Skeletal muscle tissue (tissue), 4 donors: Measurements from ENCODE around the gene TSC2. TPM values are rescaled to one million over a fixed set of nuclear protein-coding genes. Genes with fewer than 3 reads are reported as not detected.
A peak's percentile ranks its signal among the peaks of the same experiment; 100 is the strongest.
"Not testable (repeated sequence)": the region's sequence is repeated elsewhere in the genome, so short reads cannot be mapped to it uniquely, and the experiment has no call there.

Experiments
- H3K27ac ChIP-seq: one replicate; pipeline ENCODE4 v1.7.0; 2013; ENCODE audit warnings: mild to moderate bottlenecking, low read depth, low read length, inconsistent platforms
- H3K27me3 ChIP-seq, 3 donors: one replicate each; pipeline ENCODE4 v1.7.0; 2013; ENCODE audit warnings: low read length in 3 of 3; ENCODE audit not compliant: control insufficient read depth in 3 of 3, insufficient read depth in 3 of 3
- H3K36me3 ChIP-seq, 3 donors: one replicate each; pipeline ENCODE4 v1.7.0; 2013; ENCODE audit warnings: low read length in 3 of 3; ENCODE audit not compliant: control insufficient read depth in 3 of 3, insufficient read depth in 3 of 3
- H3K4me1 ChIP-seq, 3 donors: one replicate each; pipeline ENCODE4 v1.7.0; 2013; ENCODE audit warnings: low read length in 3 of 3, mild to moderate bottlenecking in 3 of 3; ENCODE audit not compliant: control insufficient read depth in 3 of 3, insufficient read depth in 3 of 3
- H3K4me3 ChIP-seq, 3 donors: one replicate each; pipeline ENCODE4 v1.7.0; 2013; ENCODE audit warnings: low read length in 3 of 3
- H3K9ac ChIP-seq, 3 donors: one replicate each; pipeline ENCODE4 v1.7.0; 2013; ENCODE audit warnings: low read length in 3 of 3, mild to moderate bottlenecking in 3 of 3, moderate library complexity in 2 of 3, low read depth in 1 of 3
- H3K9me3 ChIP-seq, 3 donors: one replicate each; pipeline ENCODE4 v1.7.0; 2013; ENCODE audit warnings: low read length in 3 of 3; ENCODE audit not compliant: control insufficient read depth in 3 of 3
- total RNA-seq: library from RNA; depleted of rRNA; stranded (reverse); fragments of >200 nt; gene quantifications from one replicate; pipeline ENCODE4 v1.2.3, GENCODE V29; 2014
- donor health status: Osteomylitis.

The TSC2 gene
- total RNA-seq, 1 donor from 2014 or later, result 49.6 TPM

GRCh38 chr16:2123706-2124376 lies 76.1 kb downstream of the TSC2 start:
- not testable (repeated sequence) for H3K9me3 ChIP-seq, H3K36me3 ChIP-seq, H3K27me3 ChIP-seq
- Histone ChIP-seq H3K4me1 (peaks cover 62 to 75% (median 72%) of the 10 kb centered on the region in 3 donors), H3K4me3 (peak overlapping the region in 2 of 3 donors; percentile 41 to 67), H3K27ac (peak overlapping the region; percentile 90), H3K9ac (peak overlapping the region; percentile 43 to 87 (median 79))

GRCh38 chr16:2124377-2124693 lies 76.5 kb downstream of the TSC2 start:
- Histone ChIP-seq H3K9ac (peak overlapping the region; percentile 43 to 87 (median 79)), H3K27ac (peak overlapping the region; percentile 90), H3K4me1 (peaks cover 62 to 75% (median 70%) of the 10 kb centered on the region in 3 donors), H3K4me3 (peak overlapping the region in 2 of 3 donors; percentile 56 to 67)
- not testable (repeated sequence) for H3K36me3 ChIP-seq, H3K9me3 ChIP-seq, H3K27me3 ChIP-seq

DNA sequence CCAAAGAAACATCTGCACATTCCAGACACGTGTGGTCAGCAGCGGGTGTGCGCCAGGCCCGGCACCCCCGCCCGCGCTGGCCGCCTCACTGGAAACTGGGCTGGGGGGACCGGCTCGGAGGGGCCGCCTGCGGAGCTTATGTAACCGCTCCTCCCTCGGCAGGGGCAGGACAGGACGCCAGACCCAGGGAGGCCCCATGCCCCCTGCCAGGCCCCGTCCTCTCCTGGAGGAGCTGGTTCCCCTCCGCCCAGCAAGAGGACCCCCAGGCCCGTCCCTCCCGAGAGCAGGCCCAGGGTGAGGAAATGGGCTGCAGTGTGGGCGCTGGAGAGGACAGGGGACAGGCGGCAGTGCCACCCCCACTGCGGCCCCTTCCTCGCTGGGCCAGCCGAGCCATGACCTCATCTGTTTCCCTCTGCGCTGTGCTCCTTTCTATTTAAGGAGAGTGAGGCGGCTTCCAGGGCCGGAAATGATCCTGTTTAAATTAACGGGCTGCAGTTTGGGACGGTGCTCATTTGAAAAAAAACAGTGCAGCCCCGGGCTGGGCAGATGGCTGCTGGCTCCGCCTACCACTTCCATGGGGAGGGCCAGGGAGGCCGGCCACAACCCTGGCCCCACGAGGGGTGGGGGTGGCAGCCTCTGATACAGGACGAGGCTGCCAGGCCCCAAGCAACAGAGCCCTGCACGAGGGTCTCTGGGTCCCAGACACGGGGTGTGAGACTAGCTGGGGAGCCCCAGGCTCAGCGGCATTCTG lies 77.1 kb downstream of the TSC2 start:
- not testable (repeated sequence) for H3K27me3 ChIP-seq, H3K36me3 ChIP-seq, H3K9me3 ChIP-seq
- peak overlapping the region in 2 of 3 donors; percentile 56 to 67 for H3K4me3 ChIP-seq
- peak overlapping the region; percentile 90 for H3K27ac ChIP-seq
- H3K9ac ChIP-seq, result peak overlapping the region; percentile 51 to 87 (median 79)
- H3K4me1 ChIP-seq, result peaks cover 62 to 78% (median 72%) of the 10 kb centered on the region in 3 donors

- H3K27me3 ChIP-seq, H3K36me3 ChIP-seq, H3K9me3 ChIP-seq: not testable (repeated sequence)
- Histone ChIP-seq H3K4me1 (peaks cover 65 to 80% (median 77%) of the 10 kb centered on the region in 3 donors), H3K9ac (peak overlapping the region; percentile 51 to 87 (median 79)), H3K27ac (peak overlapping the region; percentile 90), H3K4me3 (peak overlapping the region; percentile 14 to 67 (median 54))
These were observed 77.8 kb downstream of the TSC2 start for GRCh38 chr16:2125609-2126008.

DNA sequence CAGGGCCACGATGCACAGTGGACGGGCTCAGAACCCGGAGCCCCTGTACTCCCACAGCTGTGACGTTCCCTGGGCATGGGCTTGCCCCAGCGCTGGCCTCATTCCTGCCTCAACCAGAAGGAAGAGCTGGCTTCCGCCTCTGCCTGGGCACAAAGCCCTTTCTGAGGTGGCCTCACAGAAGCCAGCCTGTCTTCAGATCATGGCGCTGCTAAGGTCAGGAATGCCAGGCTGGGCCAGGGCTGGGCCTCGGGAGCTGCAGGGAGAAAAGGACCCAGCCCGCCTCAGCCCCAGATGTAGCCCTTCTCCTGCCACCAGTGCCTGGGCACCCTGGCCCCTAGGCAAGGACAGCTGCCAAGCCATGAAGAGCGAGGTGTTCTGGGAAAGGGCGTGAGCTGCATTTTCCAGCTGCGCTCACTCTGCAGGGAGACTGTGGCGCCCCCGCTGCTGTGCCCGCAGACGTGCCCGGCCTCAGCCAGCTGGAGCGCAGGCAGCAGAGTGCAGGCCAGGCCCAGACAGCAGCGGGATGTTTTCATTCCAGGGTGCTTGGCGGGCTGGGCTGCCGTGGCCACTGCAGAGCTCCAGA lies 78.5 kb downstream of the TSC2 start:
- Histone ChIP-seq H3K9ac (peak overlapping the region in 2 of 3 donors; percentile 79 to 87), H3K27ac (peak overlapping the region; percentile 90)

DNA sequence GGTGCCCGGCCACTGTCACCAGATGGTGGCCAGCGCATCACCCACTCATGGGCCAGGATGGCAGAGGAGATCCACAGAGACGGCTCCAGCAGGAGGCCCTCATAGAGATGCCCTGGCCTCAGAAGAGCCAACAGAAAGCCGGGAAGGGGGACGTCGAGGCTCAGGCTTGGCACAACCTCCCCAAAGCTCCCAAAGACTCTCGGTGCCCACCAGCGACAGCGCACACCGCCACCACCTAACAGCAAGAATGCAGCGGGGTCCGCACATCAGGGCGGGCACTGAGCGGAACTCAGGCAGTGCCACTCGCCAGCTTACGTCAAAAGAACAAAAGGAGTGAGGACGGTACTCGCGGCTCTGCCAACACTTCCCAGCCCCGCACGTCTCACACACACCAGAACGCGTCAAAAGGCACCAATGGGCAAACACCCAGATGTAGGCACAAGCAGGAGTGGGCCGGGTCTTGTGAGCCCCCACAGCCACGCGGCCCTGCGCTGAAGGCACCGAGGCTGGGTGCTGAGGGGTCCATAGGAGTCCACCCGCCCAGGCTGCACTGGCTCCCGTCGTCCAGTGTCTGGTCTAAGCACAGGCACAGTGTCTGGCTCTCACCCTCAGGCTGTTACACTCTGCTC lies 79.3 kb downstream of the TSC2 start:
- Histone ChIP-seq H3K4me3 (peak overlapping the region; percentile 23 to 67 (median 35)), H3K9ac (peak overlapping the region; percentile 51 to 87 (median 53)), H3K27ac (peak overlapping the region; percentile 90), H3K4me1 (peaks cover 57 to 75% (median 69%) of the 10 kb centered on the region in 3 donors)
- H3K9me3 ChIP-seq, H3K36me3 ChIP-seq, H3K27me3 ChIP-seq: not testable (repeated sequence)

More for the DNA sequence above, 78.5 kb downstream of the TSC2 start:
- peak overlapping the region in 2 of 3 donors; percentile 35 to 67 for H3K4me3 ChIP-seq
- H3K4me1 ChIP-seq, result peaks cover 64 to 83% (median 76%) of the 10 kb centered on the region in 3 donors
- not testable (repeated sequence) for H3K9me3 ChIP-seq, H3K27me3 ChIP-seq, H3K36me3 ChIP-seq

- Histone ChIP-seq H3K4me1 (peaks cover 50 to 68% (median 62%) of the 10 kb centered on the region in 3 donors), H3K27ac (peak overlapping the region; percentile 90), H3K4me3 (peak overlapping the region in 1 of 3 donors; percentile 67)
- H3K36me3 ChIP-seq, H3K9me3 ChIP-seq, H3K27me3 ChIP-seq, H3K9ac ChIP-seq: not testable (repeated sequence)
These were observed 80.0 kb downstream of the TSC2 start for GRCh38 chr16:2127630-2128280.

GRCh38 chr16:2129251-2129650 lies 81.5 kb downstream of the TSC2 start:
- peaks cover 41 to 58% (median 53%) of the 10 kb centered on the region in 3 donors for H3K4me1 ChIP-seq
- not testable (repeated sequence) for H3K4me3 ChIP-seq, H3K36me3 ChIP-seq, H3K27me3 ChIP-seq, H3K9ac ChIP-seq, H3K27ac ChIP-seq, H3K9me3 ChIP-seq

DNA sequence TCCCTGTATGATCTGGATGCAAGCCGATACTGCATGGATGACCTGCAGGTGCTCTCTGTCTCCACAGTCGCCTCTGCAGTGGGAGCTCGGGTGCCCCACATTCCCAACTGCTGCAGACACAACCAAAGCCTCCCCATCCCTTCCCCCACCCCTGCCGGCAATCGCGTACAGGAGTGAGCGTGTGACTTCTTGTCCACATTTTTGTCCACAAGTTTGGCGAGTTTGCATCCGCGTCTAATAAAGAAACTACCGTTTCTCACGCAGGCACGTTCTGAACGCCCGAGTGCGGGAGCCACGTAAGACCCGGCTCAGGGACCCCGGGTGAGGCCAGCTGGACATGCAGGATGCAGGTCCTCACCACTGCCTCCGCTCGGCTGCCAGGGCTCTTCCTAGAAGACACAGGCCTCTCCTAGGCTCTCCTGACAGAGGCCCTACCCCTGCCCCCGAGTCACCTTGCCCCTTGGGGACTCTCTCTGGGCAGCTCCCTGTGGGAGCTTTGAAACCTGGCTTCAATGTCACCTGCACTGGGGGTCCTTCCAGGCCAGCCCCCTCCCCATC lies 82.2 kb downstream of the TSC2 start:
- H3K9ac ChIP-seq, result peak overlapping the region in 1 of 3 donors; percentile 25
- H3K27me3 ChIP-seq, H3K4me3 ChIP-seq, H3K9me3 ChIP-seq, H3K27ac ChIP-seq, H3K36me3 ChIP-seq: not testable (repeated sequence)
- peaks cover 38 to 52% (median 46%) of the 10 kb centered on the region in 3 donors for H3K4me1 ChIP-seq
